GM19467 (cell line): ENCODE data around the gene CCDC144A.
"Not testable (repeated sequence)": the region's sequence is repeated elsewhere in the genome, so short reads cannot be mapped to it uniquely, and the experiment has no call there.

Source experiments
- ATAC-seq: cut with Tn5 transposase; IDR thresholded peaks from one replicate; pipeline ENCODE4 v1.9.1; 2021; ENCODE audit warnings: mild to moderate bottlenecking, moderate library complexity; ENCODE audit not compliant: unreplicated experiment

The CCDC144A gene

DNA sequence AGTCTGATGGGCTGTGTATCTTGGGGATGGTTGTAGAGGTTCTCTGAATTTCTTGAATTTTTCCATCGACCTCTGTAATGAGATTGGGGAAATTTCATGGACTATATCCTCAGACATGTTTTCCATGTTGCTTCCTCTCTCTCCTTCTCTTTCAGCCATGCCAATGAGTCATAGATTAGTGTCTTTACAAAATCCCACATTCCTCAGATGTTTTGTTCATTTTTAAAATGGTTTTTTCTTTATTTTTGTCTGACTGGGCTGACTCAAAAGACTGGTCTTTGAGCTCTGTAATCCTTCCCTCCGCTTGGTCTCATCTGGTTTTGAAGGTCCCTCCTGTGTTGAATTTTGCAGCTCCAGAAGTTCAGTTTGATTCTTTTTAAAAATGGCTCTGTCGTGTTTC is 60.5 kb downstream of the CCDC144A start:
- ATAC-seq = not testable (repeated sequence)

DNA sequence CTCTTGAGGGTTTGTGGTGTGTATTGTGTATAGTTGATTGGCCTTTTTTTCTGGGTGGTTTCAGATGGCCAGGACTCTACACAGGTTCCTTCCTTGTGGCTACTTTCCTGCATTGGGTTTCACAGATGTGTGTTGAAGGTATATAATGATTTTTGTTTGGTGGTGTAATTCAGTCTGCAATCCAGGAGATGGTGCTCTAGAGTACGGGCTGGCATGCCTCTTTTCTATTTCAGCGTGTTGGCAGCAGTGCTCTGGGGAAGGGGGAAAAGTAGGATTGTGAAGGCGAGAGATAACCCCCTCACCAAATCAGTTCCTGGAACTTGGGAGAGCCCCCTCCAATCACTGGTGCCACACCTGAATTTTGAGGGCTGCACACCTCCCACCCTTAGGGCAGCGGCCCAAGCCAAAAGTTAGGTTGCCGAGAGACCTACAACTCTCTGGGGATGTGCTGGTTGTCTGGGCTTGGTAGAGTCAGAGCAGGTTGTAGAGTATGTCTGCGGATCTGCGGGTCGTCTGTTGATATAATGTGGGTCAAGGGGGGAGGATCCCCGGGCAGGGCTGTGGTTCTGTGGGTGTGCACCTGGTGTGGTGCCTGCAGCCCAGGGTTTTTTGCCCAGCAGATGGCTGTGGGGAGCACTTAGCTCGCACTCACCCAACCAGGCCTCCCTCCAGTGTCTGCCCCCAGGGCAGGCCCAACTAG is 61.3 kb downstream of the CCDC144A start:
- ATAC-seq = not testable (repeated sequence)

DNA sequence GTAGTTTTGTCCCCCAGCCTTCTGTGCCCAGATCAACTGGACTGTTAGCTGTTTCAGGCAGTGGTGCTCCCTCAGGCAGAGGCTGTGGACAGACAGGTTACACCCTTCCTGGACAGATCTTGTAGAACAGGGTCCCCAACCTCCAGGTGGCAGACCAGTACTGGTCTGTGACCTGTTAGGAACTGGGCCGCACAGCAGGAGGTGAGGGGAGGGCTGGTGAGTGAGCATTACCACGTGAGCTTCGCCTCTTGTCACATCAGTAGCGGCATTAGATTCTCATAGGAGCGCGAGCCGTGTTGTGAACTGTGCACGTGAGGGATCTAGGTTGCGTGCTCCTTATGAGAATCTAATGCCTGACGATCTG is 61.9 kb downstream of the CCDC144A start:
- not testable (repeated sequence) for ATAC-seq

DNA sequence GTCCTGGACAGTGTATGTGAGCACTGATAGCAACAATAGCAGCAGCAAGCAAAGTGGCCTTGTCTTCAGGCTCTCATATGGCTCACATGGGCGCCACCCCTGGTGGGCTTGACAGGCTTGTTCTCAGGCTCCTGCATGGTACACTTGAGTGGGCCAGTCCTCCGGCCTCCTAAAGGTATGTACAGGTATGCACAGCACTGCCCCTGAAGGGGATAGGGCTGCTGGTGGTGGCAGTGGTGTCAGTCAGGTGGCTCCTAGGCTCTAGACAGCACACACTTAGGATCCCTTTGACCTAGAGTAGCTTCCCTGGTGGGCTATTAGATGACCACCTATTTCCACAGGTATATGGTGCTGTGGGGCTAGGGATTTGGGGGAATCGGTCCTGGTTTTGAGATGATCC is 67.5 kb downstream of the CCDC144A start:
- ATAC-seq = not testable (repeated sequence)

DNA sequence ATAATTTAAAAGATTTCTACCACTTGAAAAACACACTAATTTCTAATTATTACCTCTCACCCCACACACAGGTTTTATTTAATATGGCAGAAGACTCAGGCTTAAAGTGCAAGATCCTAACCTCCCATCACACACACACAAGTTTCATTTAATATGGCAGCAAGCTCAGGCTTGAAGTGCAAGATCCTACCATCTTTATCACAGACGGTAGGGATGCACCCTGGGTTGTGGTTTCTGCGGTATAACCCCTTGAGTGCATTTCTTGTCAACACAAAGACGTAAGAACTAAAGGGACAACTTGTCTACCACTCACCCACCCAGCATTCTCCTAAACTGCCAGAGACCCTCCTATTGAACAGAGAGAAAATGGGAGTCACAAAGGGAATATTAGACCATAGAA is 68.1 kb downstream of the CCDC144A start:
- not testable (repeated sequence) for ATAC-seq

DNA sequence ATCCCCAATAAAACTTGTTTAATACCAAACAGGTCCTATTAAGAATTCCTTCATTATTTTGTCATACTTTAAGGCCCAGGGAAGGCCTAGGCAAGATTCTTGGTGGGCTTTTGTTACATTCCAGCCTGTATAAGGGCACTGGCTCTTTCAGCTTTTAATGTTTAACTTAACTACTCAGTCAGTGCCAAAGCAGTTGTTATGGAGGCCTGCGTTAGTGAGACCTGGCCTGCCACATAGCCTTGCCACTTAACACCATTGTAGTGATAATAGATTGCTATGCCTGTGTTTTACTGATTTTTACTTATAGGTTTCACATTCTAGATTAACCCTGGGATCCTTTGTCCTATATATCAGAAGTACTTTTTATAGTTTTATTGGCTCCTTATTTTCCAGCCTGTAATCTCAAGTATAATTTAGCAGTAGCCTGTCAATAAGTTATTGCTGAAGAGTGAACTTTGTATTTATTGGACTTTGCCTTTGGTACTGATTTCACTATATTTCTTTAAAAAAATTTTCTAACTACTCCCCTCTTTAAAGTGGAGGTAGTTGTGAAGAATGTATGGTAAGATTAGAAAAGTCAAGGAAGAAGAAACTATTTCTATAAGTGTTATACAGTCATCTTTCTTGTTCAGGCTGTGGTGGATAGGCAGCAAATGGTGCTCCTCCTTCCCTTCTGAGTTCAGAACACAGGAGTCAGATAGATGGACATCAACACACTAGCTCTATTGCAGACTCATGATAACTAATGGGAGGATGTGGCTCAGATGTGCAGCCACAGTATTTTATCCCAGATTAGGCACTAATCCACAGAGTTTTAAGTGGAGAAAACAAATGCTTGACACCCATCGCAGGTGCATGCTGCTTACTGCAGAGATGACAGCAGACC is 78.5 kb downstream of the CCDC144A start:
- ATAC-seq = not testable (repeated sequence)

DNA sequence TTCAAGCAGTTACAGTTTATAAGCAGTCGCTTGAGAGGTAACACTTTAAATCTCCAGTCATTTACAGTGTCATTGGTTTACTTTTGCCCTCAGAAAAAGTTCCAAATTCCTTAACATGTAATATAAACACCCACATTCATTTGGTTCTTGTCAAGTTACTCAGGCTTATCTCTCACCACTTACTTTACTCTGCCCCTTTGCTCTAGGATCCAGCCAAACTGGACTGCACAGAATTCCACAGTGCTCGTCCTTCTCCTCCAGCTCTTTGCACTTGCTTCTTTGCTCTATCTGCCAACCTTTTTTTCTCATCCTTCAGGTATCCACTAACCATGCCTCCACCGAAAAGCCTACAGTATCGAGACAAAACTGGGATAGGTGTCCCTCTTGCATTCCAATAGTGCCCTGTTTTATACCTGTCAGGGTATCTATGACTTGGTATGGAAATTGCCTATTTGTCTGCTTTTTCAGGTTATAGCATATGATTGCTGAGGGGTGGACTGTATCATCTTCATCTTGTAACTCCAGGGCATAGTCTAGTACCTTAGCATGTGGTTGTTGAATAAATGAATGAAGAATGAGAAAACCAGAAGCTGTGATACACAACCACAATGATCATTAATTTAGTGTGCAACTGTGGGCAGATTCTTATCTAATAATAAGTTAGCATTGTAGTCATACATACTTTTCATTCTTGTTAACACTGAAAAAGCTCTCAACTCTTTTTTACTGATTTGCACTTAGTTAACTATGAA is 82.5 kb downstream of the CCDC144A start:
- ATAC-seq = not testable (repeated sequence)

DNA sequence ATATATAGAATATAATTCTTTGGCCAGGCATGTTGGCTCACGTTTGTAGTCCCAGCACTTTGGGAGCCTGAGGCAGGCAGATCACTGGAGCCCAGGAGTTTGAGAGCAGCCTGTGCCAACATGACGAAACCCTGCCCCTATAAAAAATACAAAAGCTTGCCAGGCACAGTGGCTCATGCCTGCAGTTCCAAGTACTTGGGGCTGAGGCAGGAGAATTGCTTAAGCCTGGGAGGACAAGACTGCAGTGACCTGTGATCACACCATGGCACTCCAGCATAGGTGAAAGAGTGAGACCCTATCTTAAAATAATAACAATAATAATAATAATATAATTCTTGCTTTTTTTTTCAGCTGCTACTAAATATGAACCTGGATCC is 83.1 kb downstream of the CCDC144A start:
- ATAC-seq = not testable (repeated sequence)

DNA sequence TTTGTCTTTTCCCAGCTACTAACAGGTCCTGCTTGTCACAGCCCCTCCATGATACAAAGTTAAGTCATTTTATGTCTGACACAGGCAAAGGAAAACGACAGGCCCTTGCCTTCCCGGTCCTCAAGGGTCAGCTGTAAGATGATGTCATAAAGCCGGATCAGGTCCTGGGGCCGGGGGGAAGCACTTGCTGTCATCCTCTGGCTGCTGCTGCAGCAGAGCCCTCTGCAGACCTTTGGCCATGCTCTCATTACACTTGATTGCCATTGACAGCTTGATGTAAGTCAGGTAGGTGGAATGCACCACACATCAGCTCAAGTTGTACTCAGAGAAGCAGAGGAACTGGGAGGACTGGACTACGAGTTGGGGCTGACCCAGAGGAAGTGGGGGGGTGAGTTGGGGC is 97.8 kb downstream of the CCDC144A start:
- ATAC-seq = not testable (repeated sequence)

DNA sequence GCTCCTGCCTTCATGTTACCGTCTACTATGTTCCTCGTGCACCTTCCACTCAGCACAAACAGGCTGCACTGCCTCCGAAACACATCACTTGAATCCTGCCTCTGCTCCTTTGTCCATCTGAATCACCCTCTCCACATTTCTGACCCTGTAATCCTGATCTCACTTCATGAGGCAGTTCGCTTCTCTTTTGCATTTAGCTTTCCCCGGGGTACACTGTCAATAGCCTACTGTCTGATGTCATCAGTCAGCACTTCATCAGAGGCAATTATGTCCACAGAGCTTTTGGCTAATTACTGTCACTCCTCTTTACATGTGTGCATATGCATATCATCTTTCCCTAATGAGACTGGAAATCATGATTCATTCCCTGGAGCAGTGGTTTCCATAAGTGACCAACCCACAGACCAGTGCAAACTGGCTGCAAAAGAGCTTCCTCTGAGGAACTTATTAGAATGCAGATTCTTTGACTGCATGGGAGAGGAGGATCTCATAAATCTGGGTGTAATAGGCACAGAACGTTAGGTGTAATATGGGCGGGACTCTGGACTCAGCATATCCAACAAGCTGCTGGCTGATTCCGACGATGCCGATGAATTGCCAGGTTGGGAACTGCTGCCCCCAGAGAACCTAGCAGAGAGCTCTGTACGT is 99.0 kb downstream of the CCDC144A start:
- not testable (repeated sequence) for ATAC-seq

DNA sequence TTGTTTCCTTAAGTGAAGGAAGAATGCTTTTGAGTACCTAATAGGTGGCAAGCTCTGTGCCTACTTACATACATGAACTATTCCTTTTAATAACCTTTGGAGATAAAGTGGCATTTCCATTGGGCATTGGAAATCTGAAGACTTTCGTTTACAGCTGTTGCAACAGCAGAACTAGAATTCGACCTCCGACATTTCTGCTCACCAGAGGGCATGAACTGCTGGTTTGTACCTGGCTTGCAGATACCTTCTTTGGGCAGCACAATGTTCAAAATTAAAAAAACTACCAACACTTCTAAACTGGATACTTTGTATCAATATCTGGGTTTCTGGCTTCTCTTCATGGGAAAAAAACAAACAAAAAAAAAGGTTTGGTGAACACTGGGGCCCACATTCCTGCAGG is 99.6 kb downstream of the CCDC144A start:
- ATAC-seq = not testable (repeated sequence)

DNA sequence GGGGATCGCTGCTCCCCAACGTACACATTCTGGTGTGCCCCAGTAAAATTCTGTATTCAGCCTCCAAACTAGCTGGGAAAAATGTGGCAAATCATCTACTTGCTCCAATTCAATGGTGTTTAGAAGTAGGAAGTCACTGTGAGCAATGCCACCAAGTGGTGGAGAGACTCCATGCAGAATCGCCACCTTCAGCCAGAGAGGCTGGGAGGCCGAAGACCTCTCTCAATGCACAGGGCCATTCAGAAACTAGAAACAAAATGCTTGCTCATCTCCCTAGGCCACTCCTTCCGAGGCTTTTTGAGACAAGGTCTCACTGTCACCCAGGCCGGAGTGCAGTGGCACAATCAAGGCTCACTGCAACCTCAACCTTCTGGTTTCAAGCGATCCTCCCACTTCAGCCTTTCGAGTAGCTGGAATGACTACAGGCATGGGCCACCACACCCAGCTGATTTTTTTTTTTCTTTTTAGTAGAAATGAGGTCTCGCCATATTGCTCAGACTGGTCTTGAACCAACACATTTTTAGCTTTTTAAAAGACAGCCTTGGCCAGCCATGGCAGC is 100.4 kb downstream of the CCDC144A start:
- ATAC-seq = not testable (repeated sequence)

DNA sequence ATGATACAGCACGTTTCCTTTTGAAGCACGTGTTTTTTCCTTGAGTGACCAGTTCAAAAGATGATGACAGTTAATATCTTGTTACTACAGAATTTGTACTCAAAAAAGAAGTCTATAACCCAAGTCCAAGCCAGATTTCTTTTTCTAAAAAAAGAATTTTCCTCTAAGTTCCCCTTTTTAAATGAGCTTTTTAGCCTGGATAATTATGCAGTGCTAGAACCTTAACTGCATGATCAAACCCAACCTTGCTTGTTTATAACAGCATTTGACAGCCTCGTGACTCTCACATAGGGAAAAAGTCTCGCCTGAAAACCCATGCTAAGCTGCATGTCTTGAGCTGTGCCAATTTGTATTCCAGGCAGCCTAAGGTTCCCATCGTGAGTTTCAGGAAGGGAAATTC is 104.2 kb downstream of the CCDC144A start:
- not testable (repeated sequence) for ATAC-seq

DNA sequence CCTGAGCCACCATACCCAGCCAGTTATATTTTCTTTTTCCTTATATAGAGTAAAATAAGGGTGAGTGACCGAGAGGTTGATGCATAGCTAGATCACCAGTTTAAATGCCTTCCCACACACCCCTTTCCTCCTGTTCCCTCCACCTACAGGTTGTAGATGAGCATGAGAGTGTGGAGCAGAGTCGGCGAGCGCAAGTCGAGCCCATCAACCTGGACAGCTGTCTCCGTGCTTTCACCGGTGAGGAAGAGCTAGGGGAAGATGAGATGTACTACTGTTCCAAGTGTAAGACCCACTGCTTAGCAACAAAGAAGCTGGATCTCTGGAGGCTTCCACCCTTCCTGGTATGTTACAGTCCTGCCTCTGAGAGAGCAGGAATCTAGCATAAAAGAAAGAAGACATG is 105.9 kb downstream of the CCDC144A start:
- not testable (repeated sequence) for ATAC-seq

DNA sequence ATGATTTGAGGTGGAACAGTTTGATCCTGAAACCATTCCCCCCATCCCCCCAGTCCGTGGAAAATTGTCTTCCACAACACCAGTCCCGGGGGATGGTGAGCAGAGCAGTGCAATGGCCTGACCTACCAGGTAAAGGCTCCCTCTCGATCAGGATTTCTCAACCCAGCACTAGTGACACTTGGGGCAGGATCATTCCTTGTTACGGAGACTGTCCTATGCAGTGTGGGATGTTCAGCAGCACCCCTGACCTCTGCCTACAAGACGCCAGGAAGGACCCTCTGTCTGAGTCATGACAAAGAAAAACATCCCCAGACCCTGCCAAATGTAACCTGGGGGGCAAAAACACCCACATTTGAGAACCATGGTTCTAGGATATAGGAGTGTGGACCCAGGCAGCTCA is 114.8 kb downstream of the CCDC144A start:
- not testable (repeated sequence) for ATAC-seq

DNA sequence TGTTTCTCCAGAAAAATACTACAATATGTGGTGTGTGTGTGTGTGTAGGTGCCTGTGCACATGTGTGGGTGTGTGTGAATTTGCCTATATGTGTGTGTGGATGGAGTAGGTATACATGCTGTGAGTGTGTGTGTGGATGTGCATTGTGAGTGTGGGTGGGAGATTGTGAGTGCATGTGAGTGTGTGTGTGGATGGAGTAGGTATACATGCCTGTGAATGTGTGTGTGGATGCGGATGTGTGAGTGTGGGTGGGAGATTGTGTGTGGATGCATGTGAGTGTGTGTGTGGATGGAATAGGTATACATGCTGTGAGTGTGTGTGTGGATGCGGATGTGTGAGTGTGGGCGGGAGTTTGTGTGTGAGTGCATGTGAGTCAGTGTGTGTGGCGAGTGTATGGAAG is 116.6 kb downstream of the CCDC144A start:
- ATAC-seq = not testable (repeated sequence)

DNA sequence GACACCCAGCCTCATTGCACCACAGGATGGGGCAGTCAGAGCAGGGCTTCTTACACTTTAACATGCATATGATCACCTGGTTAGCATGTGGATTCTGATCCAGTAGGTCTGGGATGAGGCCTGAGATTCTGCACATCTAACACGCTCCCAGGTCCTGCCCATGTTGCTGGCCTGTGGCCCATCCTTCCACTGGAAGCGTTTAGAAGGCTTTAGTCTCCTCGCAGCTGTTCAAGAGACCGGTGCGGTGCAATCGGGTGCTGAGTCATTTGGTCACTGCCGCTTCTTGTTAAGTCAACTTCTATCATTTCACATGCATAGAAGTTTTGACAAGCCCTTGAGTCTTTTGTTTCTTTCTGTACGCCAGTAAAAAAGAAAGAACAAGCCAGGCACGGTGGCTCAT is 117.6 kb downstream of the CCDC144A start:
- ATAC-seq = not testable (repeated sequence)

DNA sequence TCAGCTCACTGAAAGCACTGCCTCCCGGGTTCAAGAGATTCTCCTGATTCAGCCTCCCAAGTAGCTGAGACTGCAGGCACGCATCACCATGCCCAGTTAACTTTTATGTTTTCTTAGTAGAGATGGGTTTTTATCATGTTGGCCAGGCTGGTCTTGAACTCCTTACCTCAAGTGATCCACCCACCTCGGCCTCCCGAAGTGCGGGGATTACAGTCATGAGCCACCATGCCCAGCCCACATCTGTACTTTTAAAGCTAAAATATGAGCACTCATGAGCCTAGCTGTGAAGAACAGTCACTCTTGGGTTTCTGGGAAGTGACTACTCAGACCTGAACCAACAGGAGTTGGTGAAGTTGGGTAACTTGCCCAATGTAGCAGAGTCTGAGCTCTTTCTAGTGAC is 120.2 kb downstream of the CCDC144A start:
- not testable (repeated sequence) for ATAC-seq

DNA sequence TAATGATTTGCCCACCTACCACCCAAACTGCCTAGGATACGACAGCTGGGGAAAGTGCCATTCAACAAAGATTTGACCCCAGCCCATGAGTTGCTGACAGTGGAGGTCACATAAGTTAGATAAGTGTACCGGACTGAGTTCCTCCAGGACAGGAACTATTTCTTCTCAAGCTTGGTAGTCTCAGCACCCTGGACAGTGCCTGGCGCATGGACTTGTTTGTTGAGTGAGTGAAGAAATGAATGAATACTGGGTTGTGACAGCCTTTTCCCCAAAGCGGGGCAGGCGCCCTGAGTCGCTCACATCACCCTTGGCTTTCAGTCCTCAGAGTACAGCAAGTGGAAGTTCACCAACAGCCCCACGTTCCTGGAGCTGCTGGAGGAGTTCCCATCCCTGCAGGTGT is 122.1 kb downstream of the CCDC144A start:
- ATAC-seq = not testable (repeated sequence)

DNA sequence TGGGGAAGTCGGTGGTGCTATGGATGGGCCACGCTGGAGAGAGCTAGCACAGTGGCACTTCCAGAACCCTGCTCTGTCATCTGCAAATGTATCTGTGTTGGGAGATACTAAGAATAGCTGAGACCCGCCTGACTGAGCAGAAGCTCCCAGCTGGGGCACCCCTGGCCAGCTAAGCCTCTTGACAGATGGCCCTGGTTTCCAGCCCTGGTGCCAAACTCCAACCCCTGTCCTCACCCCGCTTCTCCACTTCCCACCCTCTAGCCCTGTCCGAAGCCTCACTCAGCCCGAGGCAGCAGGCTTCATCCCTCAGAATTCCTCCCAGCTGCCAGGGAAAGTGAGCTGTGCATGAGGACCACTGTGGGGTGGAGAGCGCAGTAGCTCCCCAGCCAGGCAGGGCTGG is 124.4 kb downstream of the CCDC144A start:
- no peak for ATAC-seq

DNA sequence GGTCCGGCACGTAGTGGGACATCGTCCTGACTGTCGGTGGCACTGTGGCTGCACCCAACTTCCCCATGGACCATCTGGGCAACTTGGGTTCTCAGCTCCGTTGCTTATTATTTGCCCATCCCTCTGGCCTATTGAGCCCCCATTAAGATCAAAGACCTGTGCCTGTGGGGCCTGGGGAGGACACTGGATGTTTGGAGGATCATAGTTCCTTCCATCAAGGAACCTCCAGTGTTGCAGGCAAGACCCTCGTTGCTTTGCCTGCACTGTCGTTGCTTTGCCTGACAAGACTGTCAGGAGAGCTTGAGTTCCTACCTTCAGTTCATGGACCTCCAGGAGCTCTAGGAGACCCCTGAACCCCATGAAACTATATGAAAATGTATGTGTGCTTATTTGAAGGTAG is 127.2 kb downstream of the CCDC144A start:
- ATAC-seq = no peak
